ENCODE measurements around the gene OTUD3. TPM values are rescaled to one million over a fixed set of nuclear protein-coding genes. Genes with fewer than 3 reads are reported as not detected.

Gene OTUD3
- total and polyA plus RNA-seq, 9 of the 15 experiments (the other 6 are each of a cell fraction or from before 2014, with no cell fraction given) = 2.0 to 16.6 (median 11.0) TPM

- TF ChIP-seq, protein P1, sequence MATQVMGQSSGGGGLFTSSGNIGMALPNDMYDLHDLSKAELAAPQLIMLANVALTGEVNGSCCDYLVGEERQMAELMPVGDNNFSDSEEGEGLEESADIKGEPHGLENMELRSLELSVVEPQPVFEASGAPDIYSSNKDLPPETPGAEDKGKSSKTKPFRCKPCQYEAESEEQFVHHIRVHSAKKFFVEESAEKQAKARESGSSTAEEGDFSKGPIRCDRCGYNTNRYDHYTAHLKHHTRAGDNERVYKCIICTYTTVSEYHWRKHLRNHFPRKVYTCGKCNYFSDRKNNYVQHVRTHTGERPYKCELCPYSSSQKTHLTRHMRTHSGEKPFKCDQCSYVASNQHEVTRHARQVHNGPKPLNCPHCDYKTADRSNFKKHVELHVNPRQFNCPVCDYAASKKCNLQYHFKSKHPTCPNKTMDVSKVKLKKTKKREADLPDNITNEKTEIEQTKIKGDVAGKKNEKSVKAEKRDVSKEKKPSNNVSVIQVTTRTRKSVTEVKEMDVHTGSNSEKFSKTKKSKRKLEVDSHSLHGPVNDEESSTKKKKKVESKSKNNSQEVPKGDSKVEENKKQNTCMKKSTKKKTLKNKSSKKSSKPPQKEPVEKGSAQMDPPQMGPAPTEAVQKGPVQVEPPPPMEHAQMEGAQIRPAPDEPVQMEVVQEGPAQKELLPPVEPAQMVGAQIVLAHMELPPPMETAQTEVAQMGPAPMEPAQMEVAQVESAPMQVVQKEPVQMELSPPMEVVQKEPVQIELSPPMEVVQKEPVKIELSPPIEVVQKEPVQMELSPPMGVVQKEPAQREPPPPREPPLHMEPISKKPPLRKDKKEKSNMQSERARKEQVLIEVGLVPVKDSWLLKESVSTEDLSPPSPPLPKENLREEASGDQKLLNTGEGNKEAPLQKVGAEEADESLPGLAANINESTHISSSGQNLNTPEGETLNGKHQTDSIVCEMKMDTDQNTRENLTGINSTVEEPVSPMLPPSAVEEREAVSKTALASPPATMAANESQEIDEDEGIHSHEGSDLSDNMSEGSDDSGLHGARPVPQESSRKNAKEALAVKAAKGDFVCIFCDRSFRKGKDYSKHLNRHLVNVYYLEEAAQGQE (IDR thresholded peaks at IDR 0.05; ENCODE audit: borderline replicate concordance) = no peak
- TF ChIP-seq, protein P1 (CRISPR knock-in tag; IDR thresholded peaks at IDR 0.05; ENCODE audit: low read depth) = no peak
- TF ChIP-seq POLR3G (IDR thresholded peaks at IDR 0.05; ENCODE audit: extremely low read depth, insufficient read length, insufficient replicate concordance) (no peak), POLR2AphosphoS5 (IDR thresholded peaks at IDR 0.05; ENCODE audit: control insufficient read depth, insufficient read depth, low read depth, low read length) (peak; percentile 76; the same call in 1 of the 2 replicates), CHD2 (IDR thresholded peaks at IDR 0.05; ENCODE audit: low read depth, low read length) (no peak), ZNF239 (CRISPR knock-in tag; IDR thresholded peaks at IDR 0.05) (no peak), C11orf30 (IDR thresholded peaks at IDR 0.05; ENCODE audit: low read depth) (no peak), MCM7 (IDR thresholded peaks at IDR 0.05) (no peak), CBFA2T3 (IDR thresholded peaks at IDR 0.05) (peak; percentile 91), ILF3 (IDR thresholded peaks at IDR 0.05; ENCODE audit: borderline replicate concordance) (no peak)
- TF ChIP-seq, protein P2, sequence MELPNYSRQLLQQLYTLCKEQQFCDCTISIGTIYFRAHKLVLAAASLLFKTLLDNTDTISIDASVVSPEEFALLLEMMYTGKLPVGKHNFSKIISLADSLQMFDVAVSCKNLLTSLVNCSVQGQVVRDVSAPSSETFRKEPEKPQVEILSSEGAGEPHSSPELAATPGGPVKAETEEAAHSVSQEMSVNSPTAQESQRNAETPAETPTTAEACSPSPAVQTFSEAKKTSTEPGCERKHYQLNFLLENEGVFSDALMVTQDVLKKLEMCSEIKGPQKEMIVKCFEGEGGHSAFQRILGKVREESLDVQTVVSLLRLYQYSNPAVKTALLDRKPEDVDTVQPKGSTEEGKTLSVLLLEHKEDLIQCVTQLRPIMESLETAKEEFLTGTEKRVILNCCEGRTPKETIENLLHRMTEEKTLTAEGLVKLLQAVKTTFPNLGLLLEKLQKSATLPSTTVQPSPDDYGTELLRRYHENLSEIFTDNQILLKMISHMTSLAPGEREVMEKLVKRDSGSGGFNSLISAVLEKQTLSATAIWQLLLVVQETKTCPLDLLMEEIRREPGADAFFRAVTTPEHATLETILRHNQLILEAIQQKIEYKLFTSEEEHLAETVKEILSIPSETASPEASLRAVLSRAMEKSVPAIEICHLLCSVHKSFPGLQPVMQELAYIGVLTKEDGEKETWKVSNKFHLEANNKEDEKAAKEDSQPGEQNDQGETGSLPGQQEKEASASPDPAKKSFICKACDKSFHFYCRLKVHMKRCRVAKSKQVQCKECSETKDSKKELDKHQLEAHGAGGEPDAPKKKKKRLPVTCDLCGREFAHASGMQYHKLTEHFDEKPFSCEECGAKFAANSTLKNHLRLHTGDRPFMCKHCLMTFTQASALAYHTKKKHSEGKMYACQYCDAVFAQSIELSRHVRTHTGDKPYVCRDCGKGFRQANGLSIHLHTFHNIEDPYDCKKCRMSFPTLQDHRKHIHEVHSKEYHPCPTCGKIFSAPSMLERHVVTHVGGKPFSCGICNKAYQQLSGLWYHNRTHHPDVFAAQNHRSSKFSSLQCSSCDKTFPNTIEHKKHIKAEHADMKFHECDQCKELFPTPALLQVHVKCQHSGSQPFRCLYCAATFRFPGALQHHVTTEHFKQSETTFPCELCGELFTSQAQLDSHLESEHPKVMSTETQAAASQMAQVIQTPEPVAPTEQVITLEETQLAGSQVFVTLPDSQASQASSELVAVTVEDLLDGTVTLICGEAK (IDR thresholded peaks at IDR 0.05) = no peak
- TF ChIP-seq, protein P2 (CRISPR knock-in tag; IDR thresholded peaks at IDR 0.05) = no peak
These were observed 21.2 kb upstream of the OTUD3 start (continued) for GRCh38 chr1:19861034-19861433.
